ENCODE data around the gene OSBPL3.

OSBPL3 gene

DNA sequence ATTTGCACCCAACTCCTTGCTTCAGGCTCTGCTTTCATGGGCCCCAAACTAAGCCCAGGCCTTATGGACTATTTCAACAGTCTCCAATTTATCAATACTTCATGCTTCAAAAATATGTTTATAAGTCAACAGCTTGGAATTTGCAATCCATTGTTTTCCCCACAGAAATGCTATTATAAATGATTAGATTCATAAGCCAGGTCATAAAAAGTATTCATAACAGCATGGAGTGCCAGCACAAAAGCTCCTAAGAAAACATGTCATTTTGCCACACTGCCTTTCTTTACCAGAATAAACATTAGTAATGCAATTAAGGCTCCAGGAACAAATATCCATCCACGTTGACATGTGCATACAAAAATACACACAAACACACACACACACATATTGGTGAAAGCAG is 30.1 kb downstream of the OSBPL3 start:
- DNase-seq = no peak

DNA sequence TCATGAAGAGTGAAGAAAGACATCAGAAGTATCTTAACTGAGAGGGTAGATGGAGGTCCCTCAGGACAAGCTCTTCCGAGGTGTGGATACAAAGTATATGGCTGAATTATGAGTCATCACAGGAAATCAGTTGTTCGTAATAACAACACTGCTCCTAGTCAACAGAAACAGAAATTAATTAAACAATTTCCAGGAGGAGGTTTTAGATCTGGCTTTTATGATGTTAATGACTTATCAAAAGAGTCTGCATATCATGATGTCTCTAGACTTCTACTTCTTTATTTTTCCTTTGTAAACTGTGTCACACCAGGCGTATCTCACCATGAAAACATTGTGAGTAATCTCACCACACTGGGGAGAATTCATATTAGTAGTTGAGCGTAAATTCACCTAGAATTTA is 31.2 kb downstream of the OSBPL3 start:
- DNase-seq = no peak

DNA sequence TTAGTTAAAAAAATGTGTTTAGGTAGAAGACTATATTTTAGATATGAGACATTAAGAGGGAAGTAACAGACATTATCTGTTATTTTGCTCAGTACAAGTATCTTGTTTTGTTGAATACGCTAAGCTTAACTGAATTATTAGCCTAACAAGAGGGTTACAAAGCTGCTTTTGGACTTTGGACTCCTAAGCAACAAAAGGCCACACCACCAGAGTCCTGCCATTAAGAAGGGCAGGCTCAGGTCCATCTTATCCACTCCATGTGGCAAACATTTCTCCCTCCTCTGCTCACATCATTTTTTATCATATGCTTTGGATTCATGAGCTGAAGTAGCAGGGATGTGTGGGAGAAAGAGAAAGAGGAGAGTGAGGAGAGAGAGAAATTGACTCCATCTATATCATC is 33.5 kb downstream of the OSBPL3 start:
- no peak for DNase-seq

- no peak for DNase-seq
Measured at GRCh38 chr7:24945899-24946298, 34.1 kb downstream of the OSBPL3 start.

DNA sequence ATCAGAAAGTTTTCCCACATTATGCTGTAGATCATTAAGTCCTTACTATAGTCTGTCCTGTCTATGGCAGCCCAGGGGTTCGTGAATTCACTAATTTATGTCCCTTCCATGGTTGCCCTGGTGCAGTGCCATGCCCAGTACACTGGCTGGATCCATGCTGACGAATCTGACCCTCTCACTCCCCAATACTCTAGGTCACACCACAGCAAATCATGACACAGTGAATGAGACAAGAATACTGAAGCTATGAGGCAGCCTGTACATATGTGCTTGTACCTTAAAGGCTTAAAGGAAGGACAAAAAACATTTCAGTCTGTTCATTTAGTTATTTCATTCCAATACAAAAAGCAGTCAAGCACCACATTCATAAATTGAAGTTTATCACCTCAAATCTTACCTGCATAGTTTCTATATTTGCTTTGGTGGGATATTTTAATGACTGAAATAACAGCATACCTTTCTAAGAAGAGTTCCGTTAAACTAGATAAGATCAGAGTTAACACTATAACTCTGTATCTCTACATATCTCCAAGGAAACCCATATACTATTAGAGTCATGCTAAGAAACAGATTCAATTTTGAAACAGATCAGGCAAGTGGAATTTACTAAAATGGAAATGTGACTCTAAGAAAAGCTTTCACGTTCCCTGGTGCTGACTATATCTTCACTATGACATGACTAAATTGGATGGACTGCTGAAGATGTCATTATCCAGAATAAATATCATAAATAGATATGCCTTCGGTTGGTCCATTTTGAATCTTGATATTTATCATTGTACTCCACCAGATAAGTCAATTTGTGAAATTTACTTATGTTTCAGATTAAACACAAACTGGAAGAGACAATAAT is 36.7 kb downstream of the OSBPL3 start:
- no peak for DNase-seq

- no peak for DNase-seq
Measured at GRCh38 chr7:24942226-24942625, 37.8 kb downstream of the OSBPL3 start.

DNA sequence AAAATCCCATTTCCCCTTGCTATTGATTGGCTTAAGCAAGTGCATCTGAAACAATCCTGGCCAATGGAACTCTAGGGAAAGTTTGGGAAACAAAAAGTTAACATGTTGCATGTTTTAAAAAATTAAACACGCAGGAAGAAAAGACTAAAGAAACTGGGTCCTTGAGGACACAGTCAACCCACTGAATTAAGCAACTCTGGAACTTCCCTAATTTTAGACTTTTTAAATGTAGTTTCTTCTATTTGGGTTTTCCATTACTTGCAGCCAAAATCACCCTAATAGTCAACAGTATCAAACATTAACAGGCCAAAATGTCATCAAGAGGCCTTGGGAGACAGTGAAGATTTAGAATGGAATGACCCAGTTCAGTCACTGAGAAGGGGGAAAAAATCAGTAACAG is 40.6 kb downstream of the OSBPL3 start:
- no peak for DNase-seq

- no peak for DNase-seq
Measured at GRCh38 chr7:24936121-24936824, 43.7 kb downstream of the OSBPL3 start.

DNA sequence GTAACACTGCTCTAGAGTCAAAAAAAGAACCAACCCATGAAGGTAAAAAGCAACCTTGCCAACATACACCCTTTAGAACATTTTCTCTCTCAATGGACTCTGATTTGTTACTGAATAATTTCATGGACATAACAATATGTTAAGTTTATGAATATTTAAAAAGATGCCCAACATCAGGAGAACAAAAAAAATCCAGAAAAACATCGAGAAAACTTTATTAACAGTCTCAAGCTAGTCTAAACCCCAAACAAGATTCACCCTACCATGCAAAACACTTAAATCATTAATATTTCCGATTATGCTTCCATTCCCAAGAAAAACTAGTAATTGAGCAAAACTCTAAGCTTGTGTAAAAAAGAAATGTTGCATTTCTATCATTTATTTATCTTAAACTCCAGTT is 46.7 kb downstream of the OSBPL3 start:
- no peak for DNase-seq

GRCh38 chr7:24932815-24933214 is 47.2 kb downstream of the OSBPL3 start:
- DNase-seq = no peak

DNA sequence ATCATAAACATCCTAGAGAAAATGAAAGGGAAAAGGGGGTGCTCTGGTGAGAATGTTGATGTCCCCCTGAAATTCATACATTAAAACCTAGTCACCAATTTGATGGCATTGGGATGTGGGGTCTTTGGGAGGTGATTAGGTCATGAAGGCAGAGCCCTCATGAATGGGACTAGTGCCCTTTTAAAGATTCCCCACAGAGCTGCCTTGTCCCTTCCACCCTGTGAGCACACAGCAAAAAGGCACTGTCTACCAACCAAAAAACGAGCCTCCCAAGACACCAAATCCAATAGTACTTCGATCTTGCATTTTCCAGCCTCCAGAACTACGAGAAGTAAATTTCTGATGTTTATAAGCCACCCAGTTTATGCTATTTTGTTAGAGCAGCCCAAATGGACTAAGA is 47.6 kb downstream of the OSBPL3 start:
- no peak for DNase-seq

DNA sequence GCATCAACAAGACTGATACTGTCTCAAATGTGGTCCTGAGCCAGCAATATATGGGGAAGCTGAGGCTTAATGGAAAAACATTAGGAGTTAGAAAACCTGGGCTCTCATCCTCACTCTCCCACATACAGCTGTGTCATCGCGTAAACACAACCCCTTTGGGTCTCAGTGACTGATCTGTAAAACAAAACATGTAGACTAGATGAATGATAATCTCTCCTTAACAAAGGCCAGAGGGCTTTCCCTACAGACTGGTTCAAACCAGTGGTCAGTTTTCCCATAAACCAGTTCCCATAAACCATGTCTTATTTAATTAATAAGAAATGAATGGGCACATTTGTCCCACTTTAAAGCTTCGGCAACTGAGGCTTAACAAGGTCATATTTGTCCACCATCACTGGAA is 48.1 kb downstream of the OSBPL3 start:
- DNase-seq = no peak

DNA sequence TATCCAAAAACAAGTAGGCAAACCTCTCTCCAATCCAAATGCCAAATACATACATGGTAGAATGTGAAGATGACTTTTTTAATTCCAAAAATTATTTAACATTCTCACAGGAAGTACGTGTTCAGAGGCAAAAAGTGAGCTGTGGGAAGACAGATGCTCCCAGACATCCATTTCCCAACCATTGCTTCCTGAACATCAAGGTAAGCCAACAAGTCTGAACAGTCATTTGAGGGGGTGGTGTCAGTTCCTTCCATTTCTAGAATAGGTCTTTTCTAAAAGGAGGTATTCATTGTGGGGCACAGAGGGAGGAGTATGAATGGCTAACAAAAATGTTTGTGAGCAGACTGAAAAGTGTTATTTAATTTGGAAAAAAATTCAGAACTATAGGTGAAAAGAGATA is 49.1 kb downstream of the OSBPL3 start:
- no peak for DNase-seq

GRCh38 chr7:24926623-24927524 is 53.1 kb downstream of the OSBPL3 start:
- DNase-seq = no peak

GRCh38 chr7:24924375-24924774 is 55.6 kb downstream of the OSBPL3 start:
- no peak for DNase-seq

GRCh38 chr7:24923172-24923865 is 56.7 kb downstream of the OSBPL3 start:
- no peak for DNase-seq

DNA sequence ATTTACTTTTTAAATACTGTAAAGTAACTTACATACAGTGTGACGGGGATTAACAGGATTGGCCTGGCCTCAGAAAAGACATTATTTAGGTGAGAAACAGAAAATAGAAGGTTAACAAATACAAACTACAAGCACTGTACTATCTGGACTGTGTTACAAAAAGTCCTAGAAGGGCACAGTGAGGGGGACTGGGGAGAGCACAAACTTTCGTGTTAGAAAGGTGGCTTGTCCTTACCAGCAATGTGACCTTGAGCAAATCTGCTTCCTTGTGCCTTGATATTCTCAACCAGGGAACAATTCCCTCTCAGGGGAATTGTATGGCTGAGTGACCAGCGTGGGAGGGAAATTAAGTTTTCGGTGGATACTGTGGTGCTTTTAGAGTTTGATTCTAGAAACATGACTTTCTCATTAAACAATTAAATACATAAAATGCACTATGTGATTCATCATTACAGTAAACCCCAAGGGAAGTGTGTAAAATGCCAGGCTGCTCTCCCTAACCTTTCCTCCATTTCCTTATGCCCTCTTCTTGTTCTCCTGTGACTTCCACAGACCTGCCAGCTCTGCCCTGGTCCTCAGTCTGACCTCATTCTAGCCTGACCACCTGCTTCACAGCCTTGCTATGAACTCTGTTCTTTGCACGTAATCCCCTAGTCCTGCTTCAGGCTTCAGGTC is 57.7 kb downstream of the OSBPL3 start:
- DNase-seq = no peak

DNA sequence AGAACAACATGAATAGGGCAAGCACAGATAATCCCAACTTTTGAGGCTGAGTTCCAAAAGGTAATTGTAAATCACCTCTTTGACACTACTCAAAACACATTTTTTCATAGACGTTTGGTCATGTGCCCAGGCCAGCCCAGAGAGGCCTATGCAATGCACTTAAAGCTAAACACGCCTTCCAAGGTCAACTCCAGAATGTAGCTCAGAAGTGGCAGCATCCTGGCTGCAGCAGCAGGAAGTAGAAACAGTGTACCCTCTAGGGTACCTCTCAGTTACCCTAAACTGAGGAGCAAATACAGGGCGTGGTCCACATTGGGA is 58.7 kb downstream of the OSBPL3 start:
- no peak for DNase-seq

- no peak for DNase-seq
Measured at GRCh38 chr7:24920451-24921361, 59.3 kb downstream of the OSBPL3 start.

DNA sequence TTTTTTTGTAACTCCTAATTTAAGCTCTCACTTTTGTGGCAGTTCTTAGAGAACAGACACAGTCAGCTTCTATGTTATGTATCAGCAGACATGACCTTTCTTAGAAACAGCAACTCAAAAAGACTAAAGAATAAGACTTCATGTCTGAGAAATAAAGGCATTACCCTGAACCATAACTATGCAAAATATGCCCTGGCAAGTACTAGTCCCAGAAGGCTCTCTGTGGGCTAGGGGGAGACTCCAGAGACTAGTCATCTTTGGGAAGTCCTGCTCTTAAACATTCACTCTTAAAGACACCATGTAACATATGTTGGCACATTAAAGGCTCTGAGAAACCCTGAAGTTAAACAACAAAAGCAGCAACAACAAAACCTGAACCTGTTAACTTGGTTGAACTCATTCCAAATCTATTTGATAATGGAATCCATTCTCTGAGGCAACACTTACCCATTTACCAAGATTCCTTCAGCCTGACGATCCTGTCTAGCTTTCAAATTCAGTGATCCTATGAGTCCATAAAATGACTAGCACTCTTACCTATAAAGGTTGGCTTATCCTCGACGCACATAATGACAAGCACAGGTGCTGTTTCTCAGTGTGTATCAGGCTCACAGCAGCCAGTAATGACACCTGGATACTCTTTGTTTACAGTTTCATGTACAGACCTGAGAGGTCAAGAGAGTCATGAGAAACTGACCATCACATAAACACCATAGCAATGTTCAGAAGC is 62.3 kb downstream of the OSBPL3 start:
- DNase-seq = no peak

All from NCI-H2107 (cell line).